GM12878 (cell line): ENCODE data around the gene EED. TPM values are rescaled to one million over a fixed set of nuclear protein-coding genes. Genes with fewer than 3 reads are reported as not detected.

Experiments used
- ATF2 ChIP-seq: IDR thresholded peaks from 2 replicates; pipeline ENCODE4 v1.6.1; 2012; ENCODE audit warnings: low read length, inconsistent platforms
- BHLHE40 ChIP-seq, 2 experiments: fragments of 450-650 bp in 1 of 2; IDR thresholded peaks; 2 replicates each; pipeline ENCODE4 v1.6.1; 2011 to 2017; ENCODE audit warnings: low read depth in 2 of 2, borderline replicate concordance in 1 of 2, improper control_type of control experiment in 1 of 2, low read length in 1 of 2, mild to moderate bottlenecking in 1 of 2
- DPF2 ChIP-seq: fragments of 450-650 bp; IDR thresholded peaks from 2 replicates; pipeline ENCODE4 v1.6.1; 2017; ENCODE audit warnings: mild to moderate bottlenecking
- EP300 ChIP-seq, 2 experiments: fragments of 150-350 bp in 1 of 2; IDR thresholded peaks; 2 replicates each; pipeline ENCODE4 v1.6.1; 2011 to 2012; ENCODE audit warnings: low read depth in 2 of 2, low read length in 2 of 2, borderline replicate concordance in 1 of 2, improper control_type of control experiment in 1 of 2, inconsistent platforms in 1 of 2; ENCODE audit not compliant: control insufficient read depth in 1 of 2
- ETV6 ChIP-seq, 2 experiments: fragments of 450-650 bp in 1 of 2; IDR thresholded peaks in 1 of 2; conservative IDR thresholded peaks in 1 of 2; 2 replicates each; pipeline ENCODE4 v1.6.1; 2014; ENCODE audit warnings: antibody characterized with exemption in 1 of 2, borderline replicate concordance in 1 of 2, low read depth in 1 of 2, mild to moderate bottlenecking in 1 of 2, moderate library complexity in 1 of 2
- FOXK2 ChIP-seq: fragments of 450-650 bp; IDR thresholded peaks from 2 replicates; pipeline ENCODE4 v1.6.1; 2017; ENCODE audit warnings: mild to moderate bottlenecking, moderate library complexity
- MAX ChIP-seq: IDR thresholded peaks from 2 replicates; pipeline ENCODE4 v1.6.1; 2012; ENCODE audit warnings: low read depth, low read length, improper control_type of control experiment
- MLLT1 ChIP-seq: fragments of 450-650 bp; IDR thresholded peaks from 2 replicates; pipeline ENCODE4 v1.6.1; 2016; ENCODE audit warnings: mild to moderate bottlenecking
- NR2C2 ChIP-seq: IDR thresholded peaks from 2 replicates; pipeline ENCODE4 v1.6.1; 2011; ENCODE audit warnings: borderline replicate concordance, low read depth; ENCODE audit not compliant: control insufficient read depth, insufficient read length
- POU2F2 ChIP-seq: IDR thresholded peaks from 3 replicates; pipeline ENCODE4 v1.6.1; 2011; ENCODE audit warnings: low read depth, mild to moderate bottlenecking, low read length, borderline replicate concordance
- RAD51 ChIP-seq: fragments of 450-650 bp; IDR thresholded peaks from 2 replicates; pipeline ENCODE4 v1.6.1; 2016; ENCODE audit warnings: moderate library complexity, mild to moderate bottlenecking, inconsistent platforms
- RCOR1 ChIP-seq: conservative IDR thresholded peaks from 2 replicates; pipeline ENCODE4 v1.6.1; 2012; ENCODE audit warnings: low read depth, low read length, improper control_type of control experiment
- RUNX3 ChIP-seq: IDR thresholded peaks from 2 replicates; pipeline ENCODE4 v1.6.1; 2012; ENCODE audit warnings: low read length, inconsistent platforms
- SKIL ChIP-seq: fragments of 450-650 bp; IDR thresholded peaks from 2 replicates; pipeline ENCODE4 v1.6.1; 2017; ENCODE audit warnings: mild to moderate bottlenecking, low read depth, inconsistent platforms; ENCODE audit not compliant: poor library complexity, severe bottlenecking
- SMC3 ChIP-seq: IDR thresholded peaks from 2 replicates; pipeline ENCODE4 v1.6.1; 2011; ENCODE audit warnings: low read length, improper control_type of control experiment, borderline replicate concordance
- TBL1XR1 ChIP-seq: IDR thresholded peaks from 2 replicates; pipeline ENCODE4 v1.6.1; 2012; ENCODE audit warnings: low read depth, low read length, improper control_type of control experiment
- polyA plus RNA-seq, 11 experiments: library from polyadenylated mRNA; depleted of rRNA in 4 of 11; unstranded in 6 of 11; stranded (reverse) in 5 of 11; fragments of >200 nt; fragmentation: Nextera tagmentation in 4 of 11; fragmentation: Illumina TruSeq in 1 of 11; extraction: Ambion mirVana in 4 of 11; extraction: Trizol in 1 of 11; gene quantifications; 1 replicate in 1 of 11; 2 replicates in 10 of 11; pipeline versions ENCODE4 v1.2.1 to v1.2.3, GENCODE V29; 2011 to 2016; ENCODE audit warnings: inconsistent platforms in 2 of 11, missing spikeins in 2 of 11, low read depth in 1 of 11
- total RNA-seq, 4 experiments: library from RNA; depleted of rRNA in 3 of 4; stranded (reverse); fragments of >200 nt in 3 of 4; fragmentation: Illumina TruSeq in 1 of 4; extraction: Trizol in 1 of 4; gene quantifications; 2 replicates each; pipeline versions ENCODE4 v1.2.1 to v1.2.3, GENCODE V29; 2013 to 2021

EED gene
- total and polyA plus RNA-seq, 10 of the 15 experiments (the other 5 are each of a cell fraction or from before 2014, with no cell fraction given): 41.5 to 140 (median 72.2) TPM

- peak; percentile 17 for TF ChIP-seq SKIL
- no peak for TF ChIP-seq SMC3
- TF ChIP-seq ETV6 (conservative IDR thresholded peaks at IDR 0.05 in 1 of 2, IDR thresholded peaks at IDR 0.05 in 1 of 2; ENCODE audit: borderline replicate concordance in 1 of 2, low read depth in 1 of 2): 0 out of 4 replicates have a peak, but pooled peaks of 1 of the 2 experiments have one; percentile 31
- TF ChIP-seq NR2C2: no peak
- 0 out of 2 replicates have a peak, but pooled peaks have one; percentile 19 for TF ChIP-seq DPF2
- TF ChIP-seq RCOR1: 0 out of 2 replicates have a peak, but pooled peaks have one; percentile 52
- TF ChIP-seq BHLHE40 (IDR thresholded peaks at IDR 0.05; ENCODE audit: borderline replicate concordance in 1 of 2, low read depth in 2 of 2, low read length in 1 of 2): peak in 1 of 2 experiments; percentile 43; a peak in 1 of 4 replicates
- 0 out of 4 replicates have a peak, but pooled peaks of 1 of the 2 experiments have one; percentile 39 for TF ChIP-seq EP300 (IDR thresholded peaks at IDR 0.05; ENCODE audit: borderline replicate concordance in 1 of 2, control insufficient read depth in 1 of 2, low read depth in 2 of 2, low read length in 2 of 2)
- TF ChIP-seq ATF2: peak; percentile 47; the same call in 1 of the 2 replicates
- TF ChIP-seq POU2F2: peak; percentile 91; the same call in 2 of the 3 replicates
- TF ChIP-seq TBL1XR1: no peak
- TF ChIP-seq RAD51: no peak
- no peak for TF ChIP-seq MLLT1
- TF ChIP-seq FOXK2: no peak
- peak; percentile 17; the same call in 1 of the 2 replicates for TF ChIP-seq RUNX3
- TF ChIP-seq MAX: no peak
Observed at GRCh38 chr11:86211619-86212018, 32.9 kb upstream of the EED start (continued).
